Left lung (tissue), 10 donors: Measurements from ENCODE around the gene MRPL10. TPM values are rescaled to one million over a fixed set of nuclear protein-coding genes. Genes with fewer than 3 reads are reported as not detected.
A peak's percentile ranks its signal among the peaks of the same experiment; 100 is the strongest.

ENCODE experiments used
- ATAC-seq: fragments of 200-7000 bp; cut with Tn5 transposase; one replicate; pipeline ENCODE4 v1.9.1; 2020; ENCODE audit warnings: moderate library complexity
- DNase-seq, 4 donors: peaks; one replicate each; pipeline ENCODE4 v3.0.0-alpha.2; 2013 to 2020
- H3K27ac ChIP-seq, 2 donors: fragments of 200-600 bp; sonication (generic) in 1 of 2; one replicate each; pipeline versions ENCODE4 v1.5.0 to v1.8.0; 2020 to 2021
- H3K27me3 ChIP-seq, 2 donors: fragments of 200-600 bp; sonication (generic) in 1 of 2; one replicate each; pipeline versions ENCODE4 v1.5.0 to v1.8.0; 2020 to 2021
- H3K36me3 ChIP-seq, 2 donors: fragments of 200-600 bp; sonication (generic) in 1 of 2; one replicate each; pipeline versions ENCODE4 v1.5.0 to v1.8.0; 2020 to 2021
- H3K4me1 ChIP-seq, 2 donors: fragments of 200-600 bp; one replicate each; pipeline ENCODE4 v1.8.0; 2021
- H3K4me3 ChIP-seq, 2 donors: fragments of 200-600 bp; sonication (generic) in 1 of 2; one replicate each; pipeline versions ENCODE4 v1.5.0 to v1.8.0; 2020 to 2021; ENCODE audit warnings: mild to moderate bottlenecking in 1 of 2
- H3K9me3 ChIP-seq, 2 donors: fragments of 200-600 bp; sonication (generic) in 1 of 2; one replicate each; pipeline versions ENCODE4 v1.5.0 to v1.8.0; 2020 to 2021
- intact Hi-C, 2 donors: fragments of 100-400 bp; cut with DNase I; formaldehyde crosslinking; loops; one replicate each; pipeline versions ENCODE4 v1.11.2 to v1.14.2; 2022
- polyA plus RNA-seq, 6 donors: library from polyadenylated mRNA; unstranded; fragments of 120-200 nt; gene quantifications; one replicate each; pipeline ENCODE4 v1.2.1, GENCODE V29; 2013; ENCODE audit not compliant: insufficient read length in 6 of 6
- total RNA-seq, 2 donors: library from RNA; stranded (reverse); fragmentation: NEBNext Ultra II Directional; extraction: Animal tissue kit (Norgen Biotek cat#: 25700); gene quantifications; one replicate each; pipeline ENCODE4 v1.2.1, GENCODE V29; 2021
- TF ChIP-seq, protein P1 (sequence below), 2 donors: fragments of 200-600 bp; sonication (generic) in 1 of 2; IDR thresholded peaks; one replicate each; pipeline versions ENCODE4 v1.5.0 to v1.8.0; 2021; ENCODE audit warnings: antibody characterized with exemption in 2 of 2
- donor health status: DM: no; HTN: yes; CAD: no.
- donor health status: DM: no; HTN: no; CAD: no.

The MRPL10 gene
- total and polyA plus RNA-seq, 8 donors = 26.2 to 55.7 (median 50.6) TPM

DNA sequence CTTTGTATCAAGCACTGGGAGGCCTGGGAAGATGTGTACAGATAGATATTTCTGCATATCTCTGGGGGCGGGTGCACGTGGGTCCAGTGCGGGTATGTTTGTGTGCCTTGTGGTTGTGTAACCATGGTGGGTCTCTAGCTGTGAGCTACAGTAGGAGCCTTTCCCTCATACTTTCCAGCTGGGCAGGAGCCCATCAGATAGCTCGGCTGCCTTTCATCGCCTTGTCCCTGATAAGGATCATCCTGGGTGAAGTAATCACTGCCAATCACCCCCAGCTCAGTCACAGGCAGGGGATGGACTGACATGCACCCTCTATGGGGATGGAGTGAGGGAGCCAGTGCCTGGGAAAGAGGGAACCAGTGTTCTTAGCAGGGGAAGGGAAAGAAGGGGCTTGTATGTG lies 12.9 kb upstream of the MRPL10 start:
- ATAC-seq = no peak
- Histone ChIP-seq H3K36me3 (no peaks in the 10 kb centered on the region), H3K4me3 (no peak overlapping the region), H3K27me3 (peaks cover 28 to 51% of the 10 kb centered on the region in 2 donors), H3K27ac (no peak overlapping the region), H3K4me1 (peaks cover 8 to 58% of the 10 kb centered on the region in 2 donors), H3K9me3 (no peaks in the 10 kb centered on the region)
- intact Hi-C loops = no loop called here
- TF ChIP-seq, protein P1, sequence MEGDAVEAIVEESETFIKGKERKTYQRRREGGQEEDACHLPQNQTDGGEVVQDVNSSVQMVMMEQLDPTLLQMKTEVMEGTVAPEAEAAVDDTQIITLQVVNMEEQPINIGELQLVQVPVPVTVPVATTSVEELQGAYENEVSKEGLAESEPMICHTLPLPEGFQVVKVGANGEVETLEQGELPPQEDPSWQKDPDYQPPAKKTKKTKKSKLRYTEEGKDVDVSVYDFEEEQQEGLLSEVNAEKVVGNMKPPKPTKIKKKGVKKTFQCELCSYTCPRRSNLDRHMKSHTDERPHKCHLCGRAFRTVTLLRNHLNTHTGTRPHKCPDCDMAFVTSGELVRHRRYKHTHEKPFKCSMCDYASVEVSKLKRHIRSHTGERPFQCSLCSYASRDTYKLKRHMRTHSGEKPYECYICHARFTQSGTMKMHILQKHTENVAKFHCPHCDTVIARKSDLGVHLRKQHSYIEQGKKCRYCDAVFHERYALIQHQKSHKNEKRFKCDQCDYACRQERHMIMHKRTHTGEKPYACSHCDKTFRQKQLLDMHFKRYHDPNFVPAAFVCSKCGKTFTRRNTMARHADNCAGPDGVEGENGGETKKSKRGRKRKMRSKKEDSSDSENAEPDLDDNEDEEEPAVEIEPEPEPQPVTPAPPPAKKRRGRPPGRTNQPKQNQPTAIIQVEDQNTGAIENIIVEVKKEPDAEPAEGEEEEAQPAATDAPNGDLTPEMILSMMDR (IDR thresholded peaks at IDR 0.05) = no peak
- no peak for DNase-seq

GRCh38 chr17:47843391-47843730 lies 12.0 kb upstream of the MRPL10 start:
- Histone ChIP-seq H3K27me3 (peaks cover 23 to 42% of the 10 kb centered on the region in 2 donors), H3K4me3 (no peak overlapping the region), H3K9me3 (no peaks in the 10 kb centered on the region), H3K27ac (no peak overlapping the region), H3K36me3 (peaks cover 0 to 4% of the 10 kb centered on the region in 2 donors), H3K4me1 (peaks cover 8 to 58% of the 10 kb centered on the region in 2 donors)
- TF ChIP-seq, protein P1 (IDR thresholded peaks at IDR 0.05) = no peak
- intact Hi-C loops = loop anchor here in 1 of 2 donors (2.0 kb wide), 1 partner anchor 41 kb away; no protein-coding TSS in a partner anchor
- no peak for ATAC-seq
- no peak for DNase-seq

GRCh38 chr17:47841488-47842291 lies 10.3 kb upstream of the MRPL10 start:
- TF ChIP-seq, protein P1 (IDR thresholded peaks at IDR 0.05) = peak in 1 of 2 donors; percentile 4
- ATAC-seq = no peak

GRCh38 chr17:47840742-47841487 lies 9.6 kb upstream of the MRPL10 start, which contains the start of gene SCRN2:
SCRN2 (minus strand) TSS chr17:47841273; CDS start chr17:47840843, 430 bp downstream.
- H3K4me1 ChIP-seq = peaks cover 8 to 52% of the 10 kb centered on the region in 2 donors
- ATAC-seq = peak; percentile 98
- TF ChIP-seq, protein P1 (IDR thresholded peaks at IDR 0.05) = peak; percentile 94 to 99
- DNase-seq = peak; percentile 86 to 99 (median 92)
- H3K4me3 ChIP-seq = peak within 1 kb of the TSS; percentile 83
- H3K27ac ChIP-seq = peak within 1 kb of the TSS; percentile 8 to 67
- intact Hi-C loops = no loop called here
- H3K36me3 ChIP-seq = peaks cover 0 to 26% of the 10 kb centered on the region in 2 donors
- no peaks in the 10 kb centered on the region for H3K9me3 ChIP-seq
- H3K27me3 ChIP-seq = peaks cover 0 to 18% of the 10 kb centered on the region in 2 donors

More at GRCh38 chr17:47841488-47842291, 10.3 kb upstream of the MRPL10 start:
- Histone ChIP-seq H3K27me3 (peaks cover 7 to 26% of the 10 kb centered on the region in 2 donors), H3K27ac (peak overlapping the region in 1 of 2 donors; percentile 67), H3K4me1 (peaks cover 8 to 55% of the 10 kb centered on the region in 2 donors), H3K36me3 (peaks cover 0 to 18% of the 10 kb centered on the region in 2 donors), H3K9me3 (no peaks in the 10 kb centered on the region), H3K4me3 (peak overlapping the region in 1 of 2 donors; percentile 83)
- DNase-seq = no peak
- intact Hi-C loops = loop anchor here in 1 of 2 donors (2.0 kb wide), 1 partner anchor 43 kb away; no protein-coding TSS in a partner anchor
